IMR-90 (cell line): ENCODE measurements around the gene AANAT. TPM values are rescaled to one million over a fixed set of nuclear protein-coding genes. Genes with fewer than 3 reads are reported as not detected.

ENCODE experiments used
- ATAC-seq: fragments of 200-7000 bp; cut with Tn5 transposase; 2 replicates; pipeline ENCODE4 v1.9.1; 2020; ENCODE audit warnings: low read depth, mild to moderate bottlenecking, moderate library complexity
- BruUV-seq: library from RNA; stranded (reverse); fragments of 400-500 nt; replicated peaks from 2 replicates; lab custom pipeline; 2021; lab: Mats Ljungman, UMichigan
- CTCF ChIA-PET: fragments of 300-600 bp; formaldehyde crosslinking; extraction: SDS; loops from one replicate; lab custom pipeline; 2021; ENCODE audit warnings: antibody characterized with exemption; lab: Yijun Ruan, JAX
- POLR2A ChIA-PET: fragments of 300-600 bp; sonication (Branson Sonifier 250); formaldehyde crosslinking; loops from one replicate; lab custom pipeline; 2022; ENCODE audit warnings: antibody characterized with exemption; ENCODE audit not compliant: unreplicated experiment; lab: Charles Lee
- DNase-seq: peaks from one replicate; pipeline ENCODE4 v3.0.0; 2013
- H2AFZ ChIP-seq: replicated peaks from 2 replicates; pipeline ENCODE3; 2013; ENCODE audit warnings: low read length, mild to moderate bottlenecking; ENCODE audit not compliant: poor library complexity
- H2AK5ac ChIP-seq: 2 replicates; pipeline ENCODE4 v1.6.1; 2013; ENCODE audit warnings: low read depth, low read length, inconsistent platforms
- H2AK9ac ChIP-seq: replicated peaks from 2 replicates; pipeline ENCODE3; 2013; ENCODE audit warnings: mild to moderate bottlenecking, low read depth, low read length, moderate library complexity; ENCODE audit not compliant: poor library complexity
- H2BK120ac ChIP-seq: 2 replicates; pipeline ENCODE4 v1.6.1; 2013; ENCODE audit warnings: low read depth, low read length, inconsistent platforms
- H2BK15ac ChIP-seq: 3 replicates; pipeline ENCODE4 v1.6.1; 2013; ENCODE audit warnings: low read depth, low read length, inconsistent platforms
- H2BK20ac ChIP-seq: 2 replicates; pipeline ENCODE4 v1.6.1; 2013; ENCODE audit warnings: low read depth, mild to moderate bottlenecking, inconsistent platforms, low read length, moderate library complexity
- H2BK5ac ChIP-seq: 2 replicates; pipeline ENCODE4 v1.6.1; 2013; ENCODE audit warnings: mild to moderate bottlenecking, low read depth, low read length, inconsistent platforms; ENCODE audit not compliant: poor library complexity, severe bottlenecking
- H3K14ac ChIP-seq: replicated peaks from 2 replicates; pipeline ENCODE4 v1.6.1; 2013; ENCODE audit warnings: low read depth, low read length, inconsistent platforms
- H3K18ac ChIP-seq: 2 replicates; pipeline ENCODE4 v1.6.1; 2013; ENCODE audit warnings: low read depth, low read length, control low read depth
- H3K23ac ChIP-seq: 2 replicates; pipeline ENCODE4 v1.6.1; 2013; ENCODE audit warnings: low read depth, low read length, inconsistent platforms
- H3K27ac ChIP-seq: 2 replicates; pipeline ENCODE4 v1.5.1; 2013; ENCODE audit warnings: mild to moderate bottlenecking, control low read depth, low read length; ENCODE audit not compliant: insufficient read depth
- H3K27me3 ChIP-seq: 2 replicates; pipeline ENCODE4 v1.6.1; 2013; ENCODE audit warnings: low read length; ENCODE audit not compliant: control insufficient read depth, insufficient read depth
- H3K36me3 ChIP-seq: 2 replicates; pipeline ENCODE4 v1.6.1; 2013; ENCODE audit warnings: low read length, mixed read lengths; ENCODE audit not compliant: control insufficient read depth, insufficient read depth
- H3K4ac ChIP-seq: 2 replicates; pipeline ENCODE4 v1.6.1; 2013; ENCODE audit warnings: low read depth, low read length, inconsistent platforms
- H3K4me1 ChIP-seq: 2 replicates; pipeline ENCODE4 v1.6.1; 2013; ENCODE audit warnings: low read length, mixed read lengths; ENCODE audit not compliant: control insufficient read depth, insufficient read depth
- H3K4me2 ChIP-seq: 2 replicates; pipeline ENCODE4 v1.6.1; 2013; ENCODE audit warnings: low read depth, mild to moderate bottlenecking, control low read depth, low read length, moderate library complexity
- H3K4me3 ChIP-seq: 2 replicates; pipeline ENCODE4 v1.5.1; 2013; ENCODE audit warnings: low read depth, mild to moderate bottlenecking, control low read depth, low read length, moderate library complexity; ENCODE audit not compliant: insufficient read depth
- H3K56ac ChIP-seq: 2 replicates; pipeline ENCODE4 v1.6.1; 2013; ENCODE audit warnings: low read length, inconsistent platforms; ENCODE audit not compliant: insufficient read depth; ENCODE audit errors: extremely low read depth
- H3K79me1 ChIP-seq, 2 experiments: 2 replicates each; pipeline ENCODE4 v1.6.1; 2013; ENCODE audit warnings: low read length in 2 of 2, inconsistent platforms in 1 of 2, low read depth in 1 of 2
- H3K9ac ChIP-seq: 2 replicates; pipeline ENCODE4 v1.6.1; 2013; ENCODE audit warnings: low read depth, low read length, control low read depth
- H3K9me1 ChIP-seq: 2 replicates; pipeline ENCODE4 v1.6.1; 2013; ENCODE audit warnings: low read length, inconsistent platforms; ENCODE audit not compliant: insufficient read depth
- H3K9me3 ChIP-seq: 2 replicates; pipeline ENCODE4 v1.6.1; 2013; ENCODE audit warnings: low read length; ENCODE audit not compliant: control insufficient read depth, insufficient read depth
- H4K20me1 ChIP-seq: 2 replicates; pipeline ENCODE4 v1.6.1; 2013; ENCODE audit warnings: low read length, inconsistent platforms; ENCODE audit not compliant: insufficient read depth
- H4K5ac ChIP-seq: 2 replicates; pipeline ENCODE4 v1.6.1; 2013; ENCODE audit warnings: mild to moderate bottlenecking, low read depth, low read length, control low read depth
- H4K8ac ChIP-seq, 2 experiments: 2 replicates each; pipeline ENCODE4 v1.6.1; 2013; ENCODE audit warnings: low read depth in 2 of 2, low read length in 2 of 2, control low read depth in 1 of 2, inconsistent platforms in 1 of 2
- H4K91ac ChIP-seq: 2 replicates; pipeline ENCODE4 v1.6.1; 2013; ENCODE audit warnings: low read depth, low read length, inconsistent platforms; ENCODE audit not compliant: insufficient read depth
- BHLHE40 ChIP-seq: fragments of 150-350 bp; IDR thresholded peaks from 2 replicates; pipeline ENCODE4 v1.6.1; 2016; ENCODE audit warnings: mild to moderate bottlenecking, low read depth, low read length
- CEBPB ChIP-seq: IDR thresholded peaks from 2 replicates; pipeline ENCODE4 v1.6.1; 2012; ENCODE audit warnings: low read depth, low read length, improper control_type of control experiment
- CHD1 ChIP-seq: IDR thresholded peaks from 2 replicates; pipeline ENCODE4 v1.6.1; 2012; ENCODE audit warnings: low read depth, low read length, improper control_type of control experiment
- FOS ChIP-seq: fragments of 150-350 bp; IDR thresholded peaks from 2 replicates; pipeline ENCODE4 v1.6.1; 2016; ENCODE audit warnings: low read depth, low read length
- MAFK ChIP-seq: IDR thresholded peaks from 2 replicates; pipeline ENCODE4 v1.6.1; 2012; ENCODE audit warnings: low read depth, low read length, improper control_type of control experiment
- MAZ ChIP-seq: IDR thresholded peaks from 2 replicates; pipeline ENCODE4 v1.6.1; 2012; ENCODE audit warnings: low read depth, mild to moderate bottlenecking, low read length, improper control_type of control experiment, moderate library complexity, borderline replicate concordance
- MXI1 ChIP-seq: IDR thresholded peaks from 2 replicates; pipeline ENCODE4 v1.6.1; 2012; ENCODE audit warnings: low read depth, mild to moderate bottlenecking, low read length, moderate library complexity, borderline replicate concordance
- NFE2L2 ChIP-seq: fragments of 150-350 bp; IDR thresholded peaks from 2 replicates; pipeline ENCODE4 v1.6.1; 2016; ENCODE audit warnings: low read depth, mild to moderate bottlenecking, low read length
- POLR2A ChIP-seq: IDR thresholded peaks from 2 replicates; pipeline ENCODE4 v1.6.1; 2012; ENCODE audit warnings: mild to moderate bottlenecking, low read depth, low read length
- WGBS, 2 experiments: methylation state at CpG; one replicate each; pipeline versions ENCODE4 v1.1.5 to v1.1.7; 2013; ENCODE audit warnings: missing lambda C conversion rate in 2 of 2; ENCODE audit not compliant: insufficient read length in 1 of 2; ENCODE audit errors: extremely low coverage in 2 of 2; 5-methylcytosine and 5-hydroxymethylcytosine counted together
- dilution Hi-C: fragments of 300-500 bp; cut with HindIII; formaldehyde crosslinking; loops from one replicate; pipeline ENCODE4 v1.14.3; 2018; ENCODE audit warnings: low sequenced_read_pairs; ENCODE audit not compliant: unreplicated experiment
- in situ Hi-C: fragments of 300-500 bp; cut with MboI; formaldehyde crosslinking; loops from 3 replicates; pipeline ENCODE4 v1.14.3; 2019; ENCODE audit warnings: low sequenced_read_pairs, inconsistent platforms, mixed read lengths
- intact Hi-C: fragments of 100-400 bp; cut with micrococcal nuclease; formaldehyde crosslinking; loops from 2 replicates; pipeline ENCODE4 v1.10.0; 2022
- polyA plus RNA-seq, 3 experiments: library from polyadenylated mRNA; depleted of rRNA; stranded (reverse); fragments of >200 nt; gene quantifications; 2 replicates each; pipeline ENCODE4 v1.2.3, GENCODE V29; 2012; ENCODE audit warnings: low replicate concordance in 1 of 3
- total RNA-seq: library from RNA; depleted of rRNA; stranded (reverse); fragments of >200 nt; gene quantifications from 2 replicates; pipeline ENCODE4 v1.2.3, GENCODE V29; 2012
- TF ChIP-seq, protein P1 (sequence below): fragments of 150-350 bp; IDR thresholded peaks from 2 replicates; pipeline ENCODE4 v1.6.1; 2017; ENCODE audit warnings: mild to moderate bottlenecking, antibody characterized with exemption, low read length, low read depth
- TF ChIP-seq, protein P2 (sequence below): fragments of 150-350 bp; IDR thresholded peaks from 2 replicates; pipeline ENCODE4 v1.6.1; 2016; ENCODE audit warnings: low read depth, mild to moderate bottlenecking, low read length, moderate library complexity, borderline replicate concordance

AANAT gene
- total and polyA plus RNA-seq, 2 of the 4 experiments (the other 2 are of a cell fraction): 0.21 TPM; not detected in 1

- ChIA-PET POLR2A (no interaction called here), CTCF (interaction anchor here (0.6 to 2.4 kb wide), 3 partner anchors 12 to 1013 kb away, joined by 3 to 8 read pairs (median 4); no protein-coding TSS in a partner anchor)
Measured at GRCh38 chr17:76446449-76447231, 20.8 kb upstream of the AANAT start.

More at GRCh38 chr17:76446449-76447231, 20.8 kb upstream of the AANAT start:
- dilution Hi-C loops (no loop called here), intact Hi-C loops (no loop called here), in situ Hi-C loops (no loop called here)
- H2AFZ ChIP-seq: no peak overlapping the region
- H3K14ac ChIP-seq: no peak overlapping the region; the same call in 1 of the 2 replicates
- ATAC-seq (peak; percentile 68), DNase-seq (peak; percentile 92)
- H3K4me2 ChIP-seq: peak overlapping the region; percentile 77
- H3K79me1 ChIP-seq: peaks cover 41 to 94% of the 10 kb centered on the region in 2 experiments
- H3K4ac ChIP-seq: peak overlapping the region; percentile 12
- peak overlapping the region; percentile 1; the same call in 1 of the 2 replicates for H2BK120ac ChIP-seq
- no peak overlapping the region for H3K18ac ChIP-seq
- H2BK5ac ChIP-seq: peak overlapping the region; percentile 74
- TF ChIP-seq MAFK (peak; percentile 92), POLR2A (no peak), MAZ (0 out of 2 replicates have a peak, but pooled peaks have one; percentile 11), FOS (peak; percentile 53), MXI1 (no peak), CEBPB (peak; percentile 85), NFE2L2 (peak; percentile 97), BHLHE40 (peak; percentile 67; the same call in 1 of the 2 replicates), CHD1 (no peak)
- TF ChIP-seq, protein P1, sequence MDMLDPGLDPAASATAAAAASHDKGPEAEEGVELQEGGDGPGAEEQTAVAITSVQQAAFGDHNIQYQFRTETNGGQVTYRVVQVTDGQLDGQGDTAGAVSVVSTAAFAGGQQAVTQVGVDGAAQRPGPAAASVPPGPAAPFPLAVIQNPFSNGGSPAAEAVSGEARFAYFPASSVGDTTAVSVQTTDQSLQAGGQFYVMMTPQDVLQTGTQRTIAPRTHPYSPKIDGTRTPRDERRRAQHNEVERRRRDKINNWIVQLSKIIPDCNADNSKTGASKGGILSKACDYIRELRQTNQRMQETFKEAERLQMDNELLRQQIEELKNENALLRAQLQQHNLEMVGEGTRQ: no peak
- TF ChIP-seq, protein P2, sequence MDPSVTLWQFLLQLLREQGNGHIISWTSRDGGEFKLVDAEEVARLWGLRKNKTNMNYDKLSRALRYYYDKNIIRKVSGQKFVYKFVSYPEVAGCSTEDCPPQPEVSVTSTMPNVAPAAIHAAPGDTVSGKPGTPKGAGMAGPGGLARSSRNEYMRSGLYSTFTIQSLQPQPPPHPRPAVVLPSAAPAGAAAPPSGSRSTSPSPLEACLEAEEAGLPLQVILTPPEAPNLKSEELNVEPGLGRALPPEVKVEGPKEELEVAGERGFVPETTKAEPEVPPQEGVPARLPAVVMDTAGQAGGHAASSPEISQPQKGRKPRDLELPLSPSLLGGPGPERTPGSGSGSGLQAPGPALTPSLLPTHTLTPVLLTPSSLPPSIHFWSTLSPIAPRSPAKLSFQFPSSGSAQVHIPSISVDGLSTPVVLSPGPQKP: no peak
- 0 out of 2 replicates have a peak overlapping the region, but pooled peaks have one; percentile 31 for H2AK5ac ChIP-seq
- H3K27me3 ChIP-seq: no peaks in the 10 kb centered on the region
- no peak overlapping the region for H3K9ac ChIP-seq
- peak overlapping the region; percentile 16; the same call in 1 of the 3 replicates for H2BK15ac ChIP-seq
- H3K9me1 ChIP-seq: peaks cover 53% of the 10 kb centered on the region
- H4K91ac ChIP-seq: peak overlapping the region; percentile 7; the same call in 1 of the 2 replicates
- 0% methylated on average over 1 of the region's 9 CpGs; no CpG with 5 or more reads in 1 of the 2 experiments for WGBS, 2 experiments
- H3K23ac ChIP-seq: peak overlapping the region; percentile 8; the same call in 1 of the 2 replicates
- no peak overlapping the region for H2BK20ac ChIP-seq
- BruUV-seq: no TSS peak
- peak overlapping the region; percentile 5; the same call in 1 of the 2 replicates for H3K27ac ChIP-seq
- H3K9me3 ChIP-seq: no peaks in the 10 kb centered on the region
- no peak overlapping the region for H4K8ac ChIP-seq
- H2AK9ac ChIP-seq: no peak overlapping the region
- no peak overlapping the region for H3K56ac ChIP-seq
- H3K36me3 ChIP-seq: no peaks in the 10 kb centered on the region
- peaks cover 49% of the 10 kb centered on the region for H3K4me1 ChIP-seq
- H4K5ac ChIP-seq: no peak overlapping the region
- H3K4me3 ChIP-seq: peak overlapping the region; percentile 11; the same call in 1 of the 2 replicates
- H4K20me1 ChIP-seq: peaks cover 87% of the 10 kb centered on the region
